IMR-90 (cell line): ENCODE measurements around the gene TELO2. TPM values are rescaled to one million over a fixed set of nuclear protein-coding genes. Genes with fewer than 3 reads are reported as not detected.

Experiments
- ATAC-seq: fragments of 200-7000 bp; cut with Tn5 transposase; 2 replicates; pipeline ENCODE4 v1.9.1; 2020; ENCODE audit warnings: low read depth, mild to moderate bottlenecking, moderate library complexity
- BruUV-seq: library from RNA; stranded (reverse); fragments of 400-500 nt; replicated peaks from 2 replicates; lab custom pipeline; 2021; lab: Mats Ljungman, UMichigan
- CTCF ChIA-PET: fragments of 300-600 bp; formaldehyde crosslinking; extraction: SDS; loops from one replicate; lab custom pipeline; 2021; ENCODE audit warnings: antibody characterized with exemption; lab: Yijun Ruan, JAX
- POLR2A ChIA-PET: fragments of 300-600 bp; sonication (Branson Sonifier 250); formaldehyde crosslinking; loops from one replicate; lab custom pipeline; 2022; ENCODE audit warnings: antibody characterized with exemption; ENCODE audit not compliant: unreplicated experiment; lab: Charles Lee
- DNase-seq: peaks from one replicate; pipeline ENCODE4 v3.0.0; 2013
- H2AFZ ChIP-seq: replicated peaks from 2 replicates; pipeline ENCODE3; 2013; ENCODE audit warnings: low read length, mild to moderate bottlenecking; ENCODE audit not compliant: poor library complexity
- H2AK5ac ChIP-seq: 2 replicates; pipeline ENCODE4 v1.6.1; 2013; ENCODE audit warnings: low read depth, low read length, inconsistent platforms
- H2AK9ac ChIP-seq: replicated peaks from 2 replicates; pipeline ENCODE3; 2013; ENCODE audit warnings: mild to moderate bottlenecking, low read depth, low read length, moderate library complexity; ENCODE audit not compliant: poor library complexity
- H2BK120ac ChIP-seq: 2 replicates; pipeline ENCODE4 v1.6.1; 2013; ENCODE audit warnings: low read depth, low read length, inconsistent platforms
- H2BK15ac ChIP-seq: 3 replicates; pipeline ENCODE4 v1.6.1; 2013; ENCODE audit warnings: low read depth, low read length, inconsistent platforms
- H2BK20ac ChIP-seq: 2 replicates; pipeline ENCODE4 v1.6.1; 2013; ENCODE audit warnings: low read depth, mild to moderate bottlenecking, inconsistent platforms, low read length, moderate library complexity
- H2BK5ac ChIP-seq: 2 replicates; pipeline ENCODE4 v1.6.1; 2013; ENCODE audit warnings: mild to moderate bottlenecking, low read depth, low read length, inconsistent platforms; ENCODE audit not compliant: poor library complexity, severe bottlenecking
- H3K14ac ChIP-seq: replicated peaks from 2 replicates; pipeline ENCODE4 v1.6.1; 2013; ENCODE audit warnings: low read depth, low read length, inconsistent platforms
- H3K18ac ChIP-seq: 2 replicates; pipeline ENCODE4 v1.6.1; 2013; ENCODE audit warnings: low read depth, low read length, control low read depth
- H3K23ac ChIP-seq: 2 replicates; pipeline ENCODE4 v1.6.1; 2013; ENCODE audit warnings: low read depth, low read length, inconsistent platforms
- H3K27ac ChIP-seq: 2 replicates; pipeline ENCODE4 v1.5.1; 2013; ENCODE audit warnings: mild to moderate bottlenecking, control low read depth, low read length; ENCODE audit not compliant: insufficient read depth
- H3K27me3 ChIP-seq: 2 replicates; pipeline ENCODE4 v1.6.1; 2013; ENCODE audit warnings: low read length; ENCODE audit not compliant: control insufficient read depth, insufficient read depth
- H3K36me3 ChIP-seq: 2 replicates; pipeline ENCODE4 v1.6.1; 2013; ENCODE audit warnings: low read length, mixed read lengths; ENCODE audit not compliant: control insufficient read depth, insufficient read depth
- H3K4ac ChIP-seq: 2 replicates; pipeline ENCODE4 v1.6.1; 2013; ENCODE audit warnings: low read depth, low read length, inconsistent platforms
- H3K4me1 ChIP-seq: 2 replicates; pipeline ENCODE4 v1.6.1; 2013; ENCODE audit warnings: low read length, mixed read lengths; ENCODE audit not compliant: control insufficient read depth, insufficient read depth
- H3K4me2 ChIP-seq: 2 replicates; pipeline ENCODE4 v1.6.1; 2013; ENCODE audit warnings: low read depth, mild to moderate bottlenecking, control low read depth, low read length, moderate library complexity
- H3K4me3 ChIP-seq: 2 replicates; pipeline ENCODE4 v1.5.1; 2013; ENCODE audit warnings: low read depth, mild to moderate bottlenecking, control low read depth, low read length, moderate library complexity; ENCODE audit not compliant: insufficient read depth
- H3K56ac ChIP-seq: 2 replicates; pipeline ENCODE4 v1.6.1; 2013; ENCODE audit warnings: low read length, inconsistent platforms; ENCODE audit not compliant: insufficient read depth; ENCODE audit errors: extremely low read depth
- H3K79me1 ChIP-seq, 2 experiments: 2 replicates each; pipeline ENCODE4 v1.6.1; 2013; ENCODE audit warnings: low read length in 2 of 2, inconsistent platforms in 1 of 2, low read depth in 1 of 2
- H3K9ac ChIP-seq: 2 replicates; pipeline ENCODE4 v1.6.1; 2013; ENCODE audit warnings: low read depth, low read length, control low read depth
- H3K9me1 ChIP-seq: 2 replicates; pipeline ENCODE4 v1.6.1; 2013; ENCODE audit warnings: low read length, inconsistent platforms; ENCODE audit not compliant: insufficient read depth
- H3K9me3 ChIP-seq: 2 replicates; pipeline ENCODE4 v1.6.1; 2013; ENCODE audit warnings: low read length; ENCODE audit not compliant: control insufficient read depth, insufficient read depth
- H4K20me1 ChIP-seq: 2 replicates; pipeline ENCODE4 v1.6.1; 2013; ENCODE audit warnings: low read length, inconsistent platforms; ENCODE audit not compliant: insufficient read depth
- H4K5ac ChIP-seq: 2 replicates; pipeline ENCODE4 v1.6.1; 2013; ENCODE audit warnings: mild to moderate bottlenecking, low read depth, low read length, control low read depth
- H4K8ac ChIP-seq, 2 experiments: 2 replicates each; pipeline ENCODE4 v1.6.1; 2013; ENCODE audit warnings: low read depth in 2 of 2, low read length in 2 of 2, control low read depth in 1 of 2, inconsistent platforms in 1 of 2
- H4K91ac ChIP-seq: 2 replicates; pipeline ENCODE4 v1.6.1; 2013; ENCODE audit warnings: low read depth, low read length, inconsistent platforms; ENCODE audit not compliant: insufficient read depth
- BHLHE40 ChIP-seq: fragments of 150-350 bp; IDR thresholded peaks from 2 replicates; pipeline ENCODE4 v1.6.1; 2016; ENCODE audit warnings: mild to moderate bottlenecking, low read depth, low read length
- CEBPB ChIP-seq: IDR thresholded peaks from 2 replicates; pipeline ENCODE4 v1.6.1; 2012; ENCODE audit warnings: low read depth, low read length, improper control_type of control experiment
- CHD1 ChIP-seq: IDR thresholded peaks from 2 replicates; pipeline ENCODE4 v1.6.1; 2012; ENCODE audit warnings: low read depth, low read length, improper control_type of control experiment
- FOS ChIP-seq: fragments of 150-350 bp; IDR thresholded peaks from 2 replicates; pipeline ENCODE4 v1.6.1; 2016; ENCODE audit warnings: low read depth, low read length
- MAFK ChIP-seq: IDR thresholded peaks from 2 replicates; pipeline ENCODE4 v1.6.1; 2012; ENCODE audit warnings: low read depth, low read length, improper control_type of control experiment
- MAZ ChIP-seq: IDR thresholded peaks from 2 replicates; pipeline ENCODE4 v1.6.1; 2012; ENCODE audit warnings: low read depth, mild to moderate bottlenecking, low read length, improper control_type of control experiment, moderate library complexity, borderline replicate concordance
- MXI1 ChIP-seq: IDR thresholded peaks from 2 replicates; pipeline ENCODE4 v1.6.1; 2012; ENCODE audit warnings: low read depth, mild to moderate bottlenecking, low read length, moderate library complexity, borderline replicate concordance
- NFE2L2 ChIP-seq: fragments of 150-350 bp; IDR thresholded peaks from 2 replicates; pipeline ENCODE4 v1.6.1; 2016; ENCODE audit warnings: low read depth, mild to moderate bottlenecking, low read length
- POLR2A ChIP-seq: IDR thresholded peaks from 2 replicates; pipeline ENCODE4 v1.6.1; 2012; ENCODE audit warnings: mild to moderate bottlenecking, low read depth, low read length
- RAD21 ChIP-seq: IDR thresholded peaks from 2 replicates; pipeline ENCODE4 v1.6.1; 2012; ENCODE audit warnings: low read length, improper control_type of control experiment
- RCOR1 ChIP-seq: IDR thresholded peaks from 2 replicates; pipeline ENCODE4 v1.6.1; 2012; ENCODE audit warnings: mild to moderate bottlenecking, low read length, improper control_type of control experiment; ENCODE audit not compliant: insufficient replicate concordance
- RFX5 ChIP-seq: IDR thresholded peaks from 2 replicates; pipeline ENCODE4 v1.8.0; 2012; ENCODE audit warnings: low read depth, mild to moderate bottlenecking, low read length, moderate library complexity
- SMC3 ChIP-seq: fragments of 150-350 bp; IDR thresholded peaks from 2 replicates; pipeline ENCODE4 v1.6.1; 2016; ENCODE audit warnings: low read depth, mild to moderate bottlenecking, antibody characterized with exemption, low read length, moderate library complexity
- WGBS, 2 experiments: methylation state at CpG; one replicate each; pipeline versions ENCODE4 v1.1.5 to v1.1.7; 2013; ENCODE audit warnings: missing lambda C conversion rate in 2 of 2; ENCODE audit not compliant: insufficient read length in 1 of 2; ENCODE audit errors: extremely low coverage in 2 of 2; 5-methylcytosine and 5-hydroxymethylcytosine counted together
- dilution Hi-C: fragments of 300-500 bp; cut with HindIII; formaldehyde crosslinking; loops from one replicate; pipeline ENCODE4 v1.14.3; 2018; ENCODE audit warnings: low sequenced_read_pairs; ENCODE audit not compliant: unreplicated experiment
- in situ Hi-C: fragments of 300-500 bp; cut with MboI; formaldehyde crosslinking; loops from 3 replicates; pipeline ENCODE4 v1.14.3; 2019; ENCODE audit warnings: low sequenced_read_pairs, inconsistent platforms, mixed read lengths
- intact Hi-C: fragments of 100-400 bp; cut with micrococcal nuclease; formaldehyde crosslinking; loops from 2 replicates; pipeline ENCODE4 v1.10.0; 2022
- polyA plus RNA-seq, 3 experiments: library from polyadenylated mRNA; depleted of rRNA; stranded (reverse); fragments of >200 nt; gene quantifications; 2 replicates each; pipeline ENCODE4 v1.2.3, GENCODE V29; 2012; ENCODE audit warnings: low replicate concordance in 1 of 3
- total RNA-seq: library from RNA; depleted of rRNA; stranded (reverse); fragments of >200 nt; gene quantifications from 2 replicates; pipeline ENCODE4 v1.2.3, GENCODE V29; 2012
- TF ChIP-seq, protein P1 (sequence below): fragments of 150-350 bp; IDR thresholded peaks from 2 replicates; pipeline ENCODE4 v1.6.1; 2017; ENCODE audit warnings: mild to moderate bottlenecking, antibody characterized with exemption, low read length, low read depth
- TF ChIP-seq, protein P2 (sequence below): conservative IDR thresholded peaks from 2 replicates; pipeline ENCODE4 v1.5.1; 2012; ENCODE audit warnings: mild to moderate bottlenecking, low read depth, low read length, improper control_type of control experiment
- TF ChIP-seq, protein P3 (sequence below): fragments of 150-350 bp; IDR thresholded peaks from 2 replicates; pipeline ENCODE4 v1.6.1; 2016; ENCODE audit warnings: low read depth, mild to moderate bottlenecking, low read length, moderate library complexity, borderline replicate concordance

The TELO2 gene
- total and polyA plus RNA-seq, 2 of the 4 experiments (the other 2 are of a cell fraction): 6.6 to 26.6 TPM

DNA sequence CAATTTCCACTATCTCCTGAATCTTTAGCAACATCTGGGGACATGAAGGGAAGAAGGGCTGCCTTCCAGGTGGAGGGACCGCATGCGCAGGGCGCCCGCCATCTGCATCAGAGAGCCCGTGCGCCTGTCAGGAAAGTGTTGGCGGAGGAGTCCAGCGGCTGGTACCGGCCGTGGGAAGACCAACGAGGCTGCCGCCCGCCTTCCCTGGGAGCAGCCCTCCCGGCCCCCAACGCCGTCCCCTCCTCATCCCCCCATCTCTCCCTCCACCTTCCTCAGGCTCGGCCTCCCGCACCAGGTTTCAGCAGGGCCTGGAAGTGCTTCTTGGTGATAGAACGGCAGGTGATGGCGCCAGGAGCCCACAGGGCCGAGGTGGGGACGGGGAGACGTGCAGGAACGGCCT lies 27.1 kb upstream of the TELO2 start:
- no peak for DNase-seq
- dilution Hi-C loops (no loop called here), in situ Hi-C loops (no loop called here), intact Hi-C loops (no loop called here)
- no peak overlapping the region for H2AK9ac ChIP-seq
- H4K91ac ChIP-seq: no peak overlapping the region
- H3K79me1 ChIP-seq: peaks cover 23 to 49% of the 10 kb centered on the region in 2 experiments
- H2BK15ac ChIP-seq: no peak overlapping the region
- H3K56ac ChIP-seq: no peak overlapping the region
- H2AK5ac ChIP-seq: no peak overlapping the region
- TF ChIP-seq CHD1 (no peak), RCOR1 (no peak), MXI1 (no peak), MAZ (no peak), MAFK (no peak), CEBPB (no peak), FOS (no peak), SMC3 (no peak), POLR2A (no peak), RFX5 (no peak), BHLHE40 (no peak), RAD21 (no peak), NFE2L2 (no peak)
- TF ChIP-seq, protein P1, sequence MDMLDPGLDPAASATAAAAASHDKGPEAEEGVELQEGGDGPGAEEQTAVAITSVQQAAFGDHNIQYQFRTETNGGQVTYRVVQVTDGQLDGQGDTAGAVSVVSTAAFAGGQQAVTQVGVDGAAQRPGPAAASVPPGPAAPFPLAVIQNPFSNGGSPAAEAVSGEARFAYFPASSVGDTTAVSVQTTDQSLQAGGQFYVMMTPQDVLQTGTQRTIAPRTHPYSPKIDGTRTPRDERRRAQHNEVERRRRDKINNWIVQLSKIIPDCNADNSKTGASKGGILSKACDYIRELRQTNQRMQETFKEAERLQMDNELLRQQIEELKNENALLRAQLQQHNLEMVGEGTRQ: no peak
- TF ChIP-seq, protein P2, sequence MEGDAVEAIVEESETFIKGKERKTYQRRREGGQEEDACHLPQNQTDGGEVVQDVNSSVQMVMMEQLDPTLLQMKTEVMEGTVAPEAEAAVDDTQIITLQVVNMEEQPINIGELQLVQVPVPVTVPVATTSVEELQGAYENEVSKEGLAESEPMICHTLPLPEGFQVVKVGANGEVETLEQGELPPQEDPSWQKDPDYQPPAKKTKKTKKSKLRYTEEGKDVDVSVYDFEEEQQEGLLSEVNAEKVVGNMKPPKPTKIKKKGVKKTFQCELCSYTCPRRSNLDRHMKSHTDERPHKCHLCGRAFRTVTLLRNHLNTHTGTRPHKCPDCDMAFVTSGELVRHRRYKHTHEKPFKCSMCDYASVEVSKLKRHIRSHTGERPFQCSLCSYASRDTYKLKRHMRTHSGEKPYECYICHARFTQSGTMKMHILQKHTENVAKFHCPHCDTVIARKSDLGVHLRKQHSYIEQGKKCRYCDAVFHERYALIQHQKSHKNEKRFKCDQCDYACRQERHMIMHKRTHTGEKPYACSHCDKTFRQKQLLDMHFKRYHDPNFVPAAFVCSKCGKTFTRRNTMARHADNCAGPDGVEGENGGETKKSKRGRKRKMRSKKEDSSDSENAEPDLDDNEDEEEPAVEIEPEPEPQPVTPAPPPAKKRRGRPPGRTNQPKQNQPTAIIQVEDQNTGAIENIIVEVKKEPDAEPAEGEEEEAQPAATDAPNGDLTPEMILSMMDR: no peak
- TF ChIP-seq, protein P3, sequence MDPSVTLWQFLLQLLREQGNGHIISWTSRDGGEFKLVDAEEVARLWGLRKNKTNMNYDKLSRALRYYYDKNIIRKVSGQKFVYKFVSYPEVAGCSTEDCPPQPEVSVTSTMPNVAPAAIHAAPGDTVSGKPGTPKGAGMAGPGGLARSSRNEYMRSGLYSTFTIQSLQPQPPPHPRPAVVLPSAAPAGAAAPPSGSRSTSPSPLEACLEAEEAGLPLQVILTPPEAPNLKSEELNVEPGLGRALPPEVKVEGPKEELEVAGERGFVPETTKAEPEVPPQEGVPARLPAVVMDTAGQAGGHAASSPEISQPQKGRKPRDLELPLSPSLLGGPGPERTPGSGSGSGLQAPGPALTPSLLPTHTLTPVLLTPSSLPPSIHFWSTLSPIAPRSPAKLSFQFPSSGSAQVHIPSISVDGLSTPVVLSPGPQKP: no peak
- H2BK20ac ChIP-seq: no peak overlapping the region
- no peak overlapping the region for H3K9ac ChIP-seq
- no peak overlapping the region for H2BK120ac ChIP-seq
- H3K4ac ChIP-seq: no peak overlapping the region
- no peak overlapping the region for H4K5ac ChIP-seq
- no peak overlapping the region for H2AFZ ChIP-seq
- 90% methylated on average over 2 of the region's 24 CpGs; no CpG with 5 or more reads in 1 of the 2 experiments for WGBS, 2 experiments
- H3K4me1 ChIP-seq: 0 out of 2 replicates have a peak, but pooled peaks cover under 1% of the 10 kb centered on the region
- no peak overlapping the region for H3K14ac ChIP-seq
- H3K27me3 ChIP-seq: no peaks in the 10 kb centered on the region
- H3K4me2 ChIP-seq: no peak overlapping the region
- no peak for ATAC-seq
- H3K27ac ChIP-seq: no peak overlapping the region
- no peak overlapping the region for H3K18ac ChIP-seq
- no peak overlapping the region for H3K4me3 ChIP-seq
- no peaks in the 10 kb centered on the region for H3K9me3 ChIP-seq
- peaks cover 37% of the 10 kb centered on the region for H4K20me1 ChIP-seq
- H3K36me3 ChIP-seq: peaks cover 20% of the 10 kb centered on the region
- no TSS peak for BruUV-seq
- H4K8ac ChIP-seq: no peak overlapping the region
- CTCF ChIA-PET: no interaction called here
- no peak overlapping the region for H2BK5ac ChIP-seq
- H3K23ac ChIP-seq: no peak overlapping the region
- peaks cover 6% of the 10 kb centered on the region; the same call in 1 of the 2 replicates for H3K9me1 ChIP-seq
- POLR2A ChIA-PET: no interaction called here
